NCI-H526 (cell line): ENCODE data around the gene ZNF133.

ENCODE experiments used
- DNase-seq, 2 experiments: peaks; one replicate each; lab custom pipeline; 2025; lab: John Stamatoyannopoulos, UW

Gene ZNF133

GRCh38 chr20:18361678-18362077, 73.4 kb downstream of the ZNF133 start:
- no peak for DNase-seq

- no peak for DNase-seq
Observed at GRCh38 chr20:18362916-18363315, 74.6 kb downstream of the ZNF133 start.

GRCh38 chr20:18363708-18364107, 75.4 kb downstream of the ZNF133 start:
- DNase-seq = no peak

GRCh38 chr20:18364768-18365167, 76.4 kb downstream of the ZNF133 start:
- DNase-seq = no peak
